ENCODE measurements around the gene CD300LF.

Gene CD300LF

DNA sequence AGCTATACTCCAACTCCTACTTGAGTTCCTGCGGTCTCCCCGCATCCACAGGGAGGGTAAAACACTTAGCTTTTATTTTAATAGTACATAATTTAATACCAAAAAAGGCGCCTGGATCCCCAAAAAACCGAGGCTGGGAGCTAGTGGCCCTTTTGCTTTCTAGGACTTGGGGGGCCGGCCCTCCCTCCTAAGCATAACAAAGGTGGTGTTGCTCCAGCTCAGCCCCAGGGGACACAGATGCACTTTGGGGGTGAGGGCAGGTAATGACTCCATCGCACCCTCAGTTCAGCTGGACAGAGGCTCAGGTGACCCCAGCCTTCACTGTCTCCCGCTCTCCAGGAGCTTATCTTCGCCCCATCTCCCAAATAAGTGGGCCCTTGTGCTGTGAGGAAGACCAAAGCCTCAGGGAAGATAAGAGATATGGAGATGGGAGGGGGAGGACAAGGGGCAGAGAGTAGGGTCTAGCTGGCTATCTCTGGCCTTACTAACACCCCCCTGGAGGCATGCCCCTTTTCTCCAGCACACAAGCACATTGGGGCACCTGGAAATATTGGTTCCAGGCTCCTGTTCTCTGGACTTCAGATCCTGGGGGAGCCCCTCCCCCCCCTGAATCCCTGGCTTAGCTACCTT is 32.9 kb upstream of the CD300LF start:
- DNase-seq (ENCODE audit: low spot score) = no peak

DNA sequence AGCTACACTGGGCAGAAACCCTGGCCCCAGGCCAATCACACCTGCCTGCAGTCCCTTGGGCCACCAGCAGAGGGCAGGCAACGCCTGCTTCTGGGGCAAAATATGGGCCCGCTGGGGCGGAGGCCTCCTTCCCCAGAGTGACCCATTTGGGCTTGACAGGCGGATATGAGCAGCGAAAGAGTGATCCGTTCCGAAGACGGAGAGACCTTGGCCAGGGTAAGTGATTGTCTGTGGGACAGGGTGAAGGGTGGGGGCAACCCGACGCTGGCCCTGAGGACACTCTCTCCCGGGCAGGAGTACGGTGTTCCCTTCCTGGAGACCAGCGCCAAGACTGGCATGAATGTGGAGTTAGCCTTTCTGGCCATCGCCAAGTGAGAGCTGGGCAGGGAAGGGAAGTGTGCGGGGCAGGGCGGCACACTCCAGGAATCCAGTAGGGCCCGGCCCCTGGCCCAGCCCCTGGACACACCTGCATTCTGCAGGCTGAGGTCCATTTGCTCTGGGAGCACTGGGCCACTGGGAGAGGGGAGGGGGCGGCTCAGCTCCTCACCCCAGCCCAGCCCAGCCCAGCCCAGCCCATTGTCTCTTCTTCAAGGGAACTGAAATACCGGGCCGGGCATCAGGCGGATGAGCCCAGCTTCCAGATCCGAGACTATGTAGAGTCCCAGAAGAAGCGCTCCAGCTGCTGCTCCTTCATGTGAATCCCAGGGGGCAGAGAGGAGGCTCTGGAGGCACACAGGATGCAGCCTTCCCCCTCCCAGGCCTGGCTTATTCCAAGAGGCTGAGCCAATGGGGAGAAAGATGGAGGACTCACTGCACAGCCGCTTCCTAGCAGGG is 32.2 kb upstream of the CD300LF start:
- peak; percentile 88 for DNase-seq (ENCODE audit: low spot score)

DNA sequence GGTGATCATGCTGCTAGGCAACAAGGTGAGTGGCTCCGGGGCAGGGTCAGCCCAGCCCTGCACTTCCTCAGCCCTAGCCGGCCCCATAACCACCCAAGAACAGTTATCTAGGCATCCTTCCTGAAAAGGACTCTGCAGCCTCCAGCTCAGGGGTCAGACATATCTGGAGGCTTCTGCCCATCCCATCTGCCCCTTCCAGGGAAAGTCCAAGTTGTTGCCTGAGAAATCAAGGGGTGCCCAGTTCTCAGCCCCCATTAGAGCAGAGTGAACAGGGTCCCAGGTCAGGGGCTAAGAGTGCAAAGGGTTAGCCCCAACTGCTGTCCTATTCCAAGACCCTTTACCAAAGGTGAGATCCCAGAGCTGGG is 31.6 kb upstream of the CD300LF start:
- no peak for DNase-seq (ENCODE audit: low spot score)

DNA sequence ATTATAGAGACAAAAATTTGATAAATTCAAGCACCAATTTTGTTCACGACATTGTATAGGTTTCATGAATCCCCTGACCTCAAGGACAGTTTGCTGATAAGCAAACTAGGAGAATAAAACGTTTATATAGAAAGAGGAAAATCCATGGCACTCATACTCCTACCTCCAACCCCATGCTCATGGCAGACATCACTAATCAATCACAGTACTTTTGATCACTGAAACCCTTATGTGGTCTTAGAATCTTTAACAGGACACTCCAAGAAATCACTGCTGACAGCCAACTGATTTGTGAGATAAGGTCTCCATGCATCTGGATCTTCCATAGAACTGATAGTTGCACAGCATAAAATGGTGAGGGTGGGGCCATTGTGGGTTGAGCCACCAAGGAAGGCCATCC is 31.0 kb upstream of the CD300LF start:
- no peak for DNase-seq (ENCODE audit: low spot score)

DNA sequence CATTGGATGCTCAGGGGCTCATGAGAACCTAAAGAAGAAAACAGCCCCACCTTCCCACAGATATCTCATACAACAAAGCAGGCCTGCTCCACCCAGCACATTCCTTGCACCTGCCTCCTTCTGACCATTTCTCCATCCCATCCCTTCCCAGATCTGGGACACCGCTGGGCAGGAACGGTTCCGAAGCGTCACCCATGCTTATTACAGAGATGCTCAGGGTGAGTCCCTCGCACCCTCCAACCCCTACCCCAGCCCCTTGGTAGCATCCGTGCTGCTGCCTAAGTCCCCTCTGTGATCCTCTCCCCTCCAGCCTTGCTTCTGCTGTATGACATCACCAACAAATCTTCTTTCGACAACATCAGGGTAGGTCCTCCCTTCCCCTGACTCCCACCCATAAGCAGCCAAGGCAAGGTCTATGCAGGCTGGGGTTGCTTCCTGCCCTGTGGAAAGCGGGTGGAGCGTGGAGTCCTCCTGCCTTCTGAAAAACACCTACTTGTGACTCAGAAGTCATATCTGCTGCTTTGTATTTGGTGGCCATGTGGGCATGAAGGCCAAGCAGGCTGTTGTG is 30.3 kb upstream of the CD300LF start:
- DNase-seq (ENCODE audit: low spot score) = no peak

DNA sequence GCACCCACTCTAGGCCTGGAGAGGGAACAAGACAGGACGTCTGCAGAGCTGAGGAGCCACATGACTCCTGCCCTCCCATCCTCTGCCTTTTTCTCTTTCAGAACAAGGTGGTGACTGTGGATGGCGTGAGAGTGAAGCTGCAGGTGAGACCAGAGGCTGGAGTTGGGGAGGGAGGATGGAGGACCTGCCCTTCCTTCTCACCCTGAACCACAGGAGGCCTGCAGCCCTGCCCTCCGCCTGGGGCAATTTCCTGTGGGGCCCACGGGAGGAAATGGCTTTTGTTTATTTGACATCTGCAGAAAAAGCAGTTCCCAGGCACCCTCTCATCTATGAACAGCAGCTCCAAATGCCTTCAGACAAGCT is 29.4 kb upstream of the CD300LF start:
- peak; percentile 81 for DNase-seq (ENCODE audit: low spot score)

DNA sequence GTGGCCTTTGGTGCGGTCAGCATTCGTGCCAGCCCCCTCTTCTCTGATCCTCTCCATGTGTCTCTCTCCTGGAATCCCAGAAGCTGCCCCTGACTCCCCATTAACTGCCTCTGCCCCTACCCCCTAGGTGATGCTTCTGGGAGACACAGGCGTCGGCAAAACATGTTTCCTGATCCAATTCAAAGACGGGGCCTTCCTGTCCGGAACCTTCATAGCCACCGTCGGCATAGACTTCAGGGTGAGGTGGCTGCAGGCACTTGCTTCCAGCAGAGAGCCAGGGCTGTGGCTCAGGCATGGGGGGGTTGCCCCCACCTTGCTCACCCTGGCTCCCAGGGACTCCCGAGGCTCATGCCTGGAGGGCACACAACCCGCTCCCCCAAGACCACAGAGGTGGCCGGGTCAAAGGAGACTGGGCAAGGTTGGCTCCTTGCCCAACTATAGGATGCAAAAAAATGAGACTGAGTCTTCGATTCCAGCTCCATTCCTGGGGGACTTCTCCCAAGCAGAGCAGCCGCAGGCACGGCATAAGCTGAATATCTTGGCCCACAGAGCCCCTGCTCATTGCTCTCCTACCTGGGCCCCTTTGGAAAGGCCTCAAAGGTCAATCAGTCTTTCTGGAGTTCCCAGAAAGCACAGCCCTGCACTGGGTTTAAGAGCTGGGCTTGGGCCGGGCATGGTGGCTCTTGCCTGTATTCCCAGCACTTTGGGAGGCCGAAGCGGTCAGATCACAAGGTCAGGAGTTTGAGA is 28.1 kb upstream of the CD300LF start:
- DNase-seq (ENCODE audit: low spot score) = no peak

DNA sequence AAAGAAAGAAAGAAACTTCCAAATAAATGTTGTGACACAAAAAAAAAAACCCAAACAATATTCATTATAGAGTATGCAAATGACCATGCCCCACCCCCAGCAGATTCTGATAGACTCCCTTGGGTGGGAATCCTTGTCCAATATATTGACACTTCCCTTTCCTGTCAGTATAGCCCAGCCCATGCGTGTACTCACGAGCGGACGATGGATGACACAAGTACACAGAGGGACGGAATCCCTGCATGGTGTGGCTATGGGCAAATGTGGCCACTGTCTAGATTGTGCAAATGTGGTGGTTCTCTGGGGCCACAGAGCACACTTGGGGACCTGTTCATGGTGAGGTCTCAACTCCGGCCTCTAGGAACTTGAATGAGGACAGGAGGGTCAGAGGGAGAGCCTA is 27.4 kb upstream of the CD300LF start:
- DNase-seq (ENCODE audit: low spot score) = no peak

DNA sequence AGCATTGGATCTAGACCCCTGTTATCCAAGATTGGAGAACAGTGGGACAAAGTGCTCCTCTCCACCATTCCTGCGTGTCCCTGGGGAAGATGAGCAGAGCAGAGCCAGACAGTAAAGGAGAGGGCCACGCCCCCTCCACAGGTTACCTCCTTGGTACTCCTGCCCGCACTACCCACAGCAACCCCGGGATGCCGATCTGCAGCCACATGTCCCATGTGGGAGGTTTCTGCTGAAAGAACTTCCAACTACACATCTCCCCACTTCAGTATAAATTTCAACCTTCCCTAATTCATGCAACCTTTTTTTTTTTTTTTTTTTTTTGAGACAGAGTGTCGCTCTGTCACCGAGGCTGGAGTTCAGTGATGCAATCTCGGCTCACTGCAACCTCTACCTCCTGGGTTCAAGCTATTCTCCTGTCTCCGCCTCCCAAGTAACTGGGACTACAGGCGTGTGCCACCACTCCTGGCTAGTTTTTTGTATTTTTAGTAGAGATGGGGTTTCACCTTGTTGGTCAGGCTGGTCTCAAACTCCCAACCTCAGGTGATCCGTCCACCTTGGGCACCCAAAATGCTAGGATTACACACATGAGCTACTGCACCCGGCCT is 26.6 kb upstream of the CD300LF start:
- no peak for DNase-seq (ENCODE audit: low spot score)

DNA sequence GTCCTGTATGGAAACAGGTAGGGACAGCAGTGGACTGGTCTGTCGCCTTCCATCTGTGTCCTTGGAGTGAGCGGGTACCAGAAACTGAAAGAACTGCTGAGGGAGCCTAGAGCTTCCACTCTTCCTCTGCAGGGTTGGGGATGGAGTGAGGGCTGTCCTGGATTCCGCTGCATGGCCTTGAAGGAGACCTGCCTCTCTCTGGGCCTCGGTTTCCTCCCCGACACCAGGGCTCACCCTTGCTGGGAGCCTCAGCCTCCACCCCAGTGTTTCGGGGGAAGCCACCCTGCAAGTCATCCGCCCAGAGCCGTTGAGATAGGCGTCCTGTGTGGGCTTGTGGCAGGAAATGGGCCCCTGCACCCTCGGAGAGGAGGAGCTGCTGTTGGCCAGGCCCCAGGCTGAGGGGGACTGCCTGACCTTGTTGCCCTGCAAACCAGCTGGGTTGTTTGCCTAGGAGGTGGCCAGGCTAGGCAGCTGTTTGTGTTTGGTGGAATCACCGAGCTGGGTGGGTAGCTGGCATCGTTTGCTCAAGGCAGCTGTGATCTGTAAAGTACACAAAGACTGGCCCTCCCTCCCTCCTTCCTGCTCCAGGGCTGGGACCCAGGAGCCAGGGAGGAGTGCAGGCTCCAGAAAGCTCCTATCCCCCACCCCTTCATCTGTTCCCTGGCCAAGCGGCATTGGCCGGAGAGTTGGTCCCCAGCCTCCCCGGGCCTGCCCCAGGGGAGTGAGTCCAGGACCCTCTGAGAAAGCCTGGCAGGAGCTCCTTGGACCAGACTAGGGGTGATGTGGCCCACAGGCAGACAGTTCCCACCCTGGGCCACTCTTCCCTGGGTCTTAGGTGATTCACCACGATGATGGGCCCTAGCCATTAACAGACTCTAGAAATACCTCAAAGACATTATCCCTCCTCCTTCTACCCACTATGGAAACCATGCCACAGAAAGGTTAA is 25.6 kb upstream of the CD300LF start:
- peak; percentile 91 for DNase-seq (ENCODE audit: low spot score)

DNA sequence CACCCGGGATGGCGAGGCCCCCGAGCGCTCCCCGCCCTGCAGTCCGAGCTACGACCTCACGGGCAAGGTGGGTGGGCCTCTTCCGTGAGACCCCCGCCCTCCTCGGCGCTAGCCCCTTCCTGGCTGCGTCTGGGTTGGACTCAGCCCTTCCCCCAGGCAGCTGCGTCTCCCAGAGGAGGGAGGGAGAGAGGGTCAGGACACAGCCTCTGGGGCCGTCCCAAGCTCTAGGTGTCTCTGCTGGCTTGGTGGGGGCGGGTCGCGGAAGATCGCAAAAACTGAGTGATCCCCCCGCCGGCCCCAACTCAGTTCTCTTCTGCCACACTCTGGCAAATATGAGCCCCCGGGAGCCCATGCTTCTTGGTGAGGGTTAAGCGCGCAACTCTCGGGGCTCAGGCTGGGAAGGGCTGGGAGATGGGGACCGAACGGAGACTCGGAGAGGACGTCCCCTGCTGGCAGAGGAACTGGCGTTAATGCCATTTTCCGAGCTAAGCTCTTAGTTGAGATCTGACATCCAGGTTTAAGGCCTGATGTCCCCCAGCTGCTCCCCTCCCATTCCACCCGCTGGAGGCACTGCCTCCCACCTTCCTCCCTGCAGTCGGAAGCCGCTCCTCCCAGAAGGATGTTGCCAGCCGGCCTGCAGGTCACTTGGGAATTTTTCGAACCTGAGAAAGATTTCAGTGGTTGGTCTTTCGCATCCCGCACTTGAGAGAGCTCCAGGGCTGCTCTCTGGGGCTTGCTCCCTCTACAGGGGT is 24.8 kb upstream of the CD300LF start:
- DNase-seq (ENCODE audit: low spot score) = peak; percentile 46

DNA sequence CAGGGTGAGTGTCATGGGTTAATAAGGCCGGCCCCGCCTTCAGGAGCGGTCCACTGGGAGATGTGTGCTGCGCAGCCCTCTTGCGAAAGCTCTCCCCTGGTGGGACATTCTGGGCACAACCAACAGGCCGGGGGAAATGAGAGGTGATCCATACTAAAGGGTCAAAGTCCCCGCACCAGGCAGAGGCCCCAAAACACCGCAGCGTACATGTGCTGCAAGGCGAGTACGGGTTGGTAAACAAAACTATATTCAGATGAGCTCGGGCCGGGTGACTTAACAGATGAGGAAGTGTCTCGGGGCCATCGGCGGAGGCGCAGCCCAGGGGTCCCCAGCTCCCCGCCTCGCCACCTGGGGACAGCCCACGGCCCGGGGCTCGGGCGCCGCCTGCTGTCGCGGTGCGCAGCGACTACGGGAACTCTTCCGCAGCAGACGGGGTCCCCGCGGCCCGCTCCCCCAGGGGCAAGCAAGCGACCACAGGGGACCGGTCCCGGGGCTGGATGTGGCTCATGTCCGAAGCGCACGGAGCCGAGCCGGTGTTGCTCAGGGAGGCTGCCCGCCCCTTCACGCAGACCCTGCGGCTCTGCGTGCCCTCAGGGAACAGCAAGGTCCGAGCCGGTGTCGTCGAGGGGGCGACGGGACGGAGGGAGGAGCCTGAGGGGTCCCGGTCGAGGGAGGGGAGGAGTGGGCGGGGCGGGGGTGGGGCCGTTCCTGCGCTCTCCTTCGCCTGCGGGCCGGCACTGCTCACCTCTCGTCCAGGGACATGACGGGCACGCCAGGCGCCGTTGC is 24.0 kb upstream of the CD300LF start, which contains the start of gene RAB37:
RAB37 (plus strand) TSS at position 744 of the 786 bp plus-strand sequence; CDS start at position 761, 17 bp downstream.
- DNase-seq (ENCODE audit: low spot score) = no peak

DNA sequence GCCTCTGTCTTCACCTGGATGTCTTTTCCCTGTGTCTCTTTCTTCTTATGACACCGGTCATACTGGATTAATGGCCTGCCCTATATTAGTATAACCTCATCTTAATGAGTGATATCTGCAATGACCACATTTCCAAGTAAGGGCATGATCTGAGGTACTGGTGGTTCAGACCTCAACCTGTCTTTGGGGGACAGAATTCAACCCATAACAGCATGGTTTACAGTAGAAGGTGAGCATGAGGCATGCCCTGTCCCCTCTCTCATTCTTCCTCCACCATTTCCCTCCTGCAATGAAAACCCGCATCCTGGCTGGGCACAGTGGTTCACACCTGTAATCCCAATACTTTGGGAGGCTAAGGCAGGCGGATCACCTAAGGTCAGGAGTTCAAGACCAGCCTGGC is 21.5 kb upstream of the CD300LF start:
- no peak for DNase-seq (ENCODE audit: low spot score)

DNA sequence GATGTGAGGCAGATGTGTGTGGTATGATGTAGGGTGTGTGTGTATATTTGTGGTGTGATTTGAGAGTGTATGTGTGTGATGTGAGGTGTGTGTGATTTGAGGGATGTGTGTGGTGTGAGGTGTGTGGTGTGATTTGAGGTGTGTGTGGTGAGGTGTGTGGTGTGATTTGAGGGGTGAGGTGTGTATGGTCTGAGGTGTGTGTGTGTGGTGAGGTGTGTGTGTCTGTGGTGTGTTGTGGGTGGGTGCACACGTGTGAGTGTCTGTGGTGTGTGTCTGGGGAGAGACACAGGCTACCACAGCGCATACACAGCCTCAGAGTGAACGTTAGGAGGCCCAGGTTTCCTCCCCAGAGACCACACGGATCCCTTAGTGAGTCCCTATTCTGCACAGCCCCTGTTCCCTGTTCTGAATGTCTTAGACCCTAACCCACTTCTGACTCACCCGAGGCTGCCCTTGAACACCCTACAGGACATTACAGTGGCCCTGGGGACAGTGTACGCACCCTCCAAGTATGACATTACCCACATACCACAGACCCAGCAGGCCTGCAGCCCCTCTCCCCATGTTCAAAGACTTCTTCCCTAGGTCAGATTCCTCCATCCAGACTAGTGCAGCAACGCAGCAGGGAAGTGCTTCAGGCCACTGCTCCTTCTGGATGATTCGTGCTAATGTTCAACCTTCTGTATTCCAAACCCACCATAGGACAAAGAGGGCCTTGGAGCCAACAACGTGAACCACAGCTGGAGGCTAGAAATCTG is 20.8 kb upstream of the CD300LF start:
- no peak for DNase-seq (ENCODE audit: low spot score)

DNA sequence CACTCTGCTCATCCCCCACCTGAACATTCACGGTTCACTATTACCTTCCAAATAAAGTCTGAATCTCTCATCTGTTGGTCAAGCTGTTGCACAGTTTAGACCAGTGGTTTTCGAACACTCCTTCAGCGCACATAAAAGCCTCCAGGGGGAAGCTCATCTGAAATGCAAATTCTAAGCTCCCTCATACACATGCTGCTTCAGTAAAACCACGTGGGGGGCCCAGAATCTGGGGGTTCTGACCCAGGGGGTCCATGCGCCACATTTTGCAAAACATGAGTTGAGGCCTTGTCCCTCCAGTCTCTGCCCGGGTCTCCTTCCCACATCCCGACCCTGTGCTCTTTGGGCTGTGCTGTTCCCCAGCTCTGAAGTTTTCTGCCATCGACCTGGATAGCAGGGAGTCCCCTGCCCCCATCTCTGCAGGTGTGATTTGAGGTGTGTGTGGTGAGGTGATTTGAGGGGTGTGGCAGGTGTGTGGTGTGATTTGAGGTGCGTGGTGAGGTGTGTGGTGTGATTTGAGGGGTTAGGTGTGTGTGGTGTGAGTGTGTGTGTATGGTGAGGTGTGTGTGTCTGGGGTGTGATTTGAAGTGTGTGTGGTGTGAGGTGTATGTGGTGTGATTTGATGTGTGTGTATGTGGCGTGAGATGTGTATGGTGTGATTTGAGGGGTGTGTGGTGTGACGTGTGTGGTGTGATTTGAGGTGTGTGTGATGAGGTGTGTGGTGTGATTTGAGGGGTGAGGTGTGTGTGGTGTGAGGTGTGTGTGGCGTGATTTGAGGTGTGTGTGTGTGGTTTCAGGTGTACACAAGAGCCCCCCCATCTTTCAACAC is 19.5 kb upstream of the CD300LF start:
- DNase-seq (ENCODE audit: low spot score) = no peak

DNA sequence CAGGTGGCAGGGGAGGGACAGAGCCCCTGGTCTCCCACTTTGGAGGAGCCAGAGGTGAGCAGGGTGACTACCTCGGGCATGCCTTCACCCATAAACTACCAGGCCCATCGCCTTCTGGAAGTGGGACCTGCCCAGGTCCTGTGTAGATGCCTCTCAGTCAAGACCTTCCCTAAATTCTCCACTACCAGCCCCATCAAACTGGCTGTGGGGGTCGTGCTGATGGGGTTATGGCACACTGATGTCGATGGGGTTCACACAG is 18.6 kb upstream of the CD300LF start:
- no peak for DNase-seq (ENCODE audit: low spot score)

DNA sequence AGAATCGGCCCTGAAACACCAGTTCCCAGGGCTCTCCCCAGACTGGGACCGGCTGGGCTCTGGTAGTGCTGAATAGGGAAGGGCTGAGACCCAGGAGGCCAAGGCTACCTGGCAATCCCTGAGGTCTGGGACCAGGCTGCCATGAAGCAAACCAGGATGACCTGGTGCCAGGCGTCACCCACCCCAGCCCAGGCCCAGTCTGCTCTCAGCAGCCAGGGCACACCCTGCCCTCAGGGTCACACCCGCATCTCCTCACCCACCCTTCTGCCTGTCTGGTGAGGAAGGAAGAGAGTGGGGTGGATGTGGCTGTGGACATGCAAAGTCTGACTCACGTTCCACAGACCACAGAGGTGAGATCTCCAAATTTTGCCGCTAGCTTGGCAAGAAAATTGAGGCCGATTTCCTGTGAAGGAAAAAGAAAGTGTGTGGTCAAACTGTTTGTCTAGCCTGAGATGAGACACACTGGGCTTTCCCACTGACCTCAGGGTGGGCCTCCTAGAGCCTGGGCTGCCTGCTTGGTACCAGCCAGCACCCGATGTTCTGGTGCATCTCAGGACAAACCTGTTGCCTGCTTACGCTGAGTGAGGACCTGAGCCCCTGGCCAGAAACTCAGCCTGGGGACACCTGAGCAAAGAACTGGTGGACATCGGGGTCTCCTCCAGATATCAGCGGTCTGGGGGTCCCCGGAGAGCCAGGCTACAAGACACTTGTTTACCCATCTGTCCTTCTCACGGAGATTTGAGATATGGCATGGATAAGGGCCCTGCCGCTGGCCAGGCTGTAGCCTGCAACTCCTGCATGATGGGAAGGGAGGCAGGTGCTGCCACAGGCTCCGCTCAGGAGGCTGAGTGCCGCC is 18.0 kb upstream of the CD300LF start:
- DNase-seq (ENCODE audit: low spot score) = peak; percentile 80
